ENCODE data around the gene SLC37A2. TPM values are rescaled to one million over a fixed set of nuclear protein-coding genes. Genes with fewer than 3 reads are reported as not detected.

The SLC37A2 gene
- total RNA-seq: 0.30 and 0.88 TPM in 2 replicates

GRCh38 chr11:125062931-125063428, at the start of gene SLC37A2:
SLC37A2 (plus strand) TSS chr11:125063305; CDS start chr11:125063368, 63 bp downstream.

GRCh38 chr11:125111343-125112207, 48.5 kb downstream of the SLC37A2 start, which contains the start of gene TMEM218:
TMEM218 (minus strand) TSS chr11:125111626; CDS start chr11:125102241, 9,385 bp downstream.

Other genes starting within 250 kb of the SLC37A2 start
- gene ROBO3, start 197.9 kb upstream of the SLC37A2 start, total RNA-seq: 6.2 and 7.7 TPM in 2 replicates
- gene ROBO4, start 165.4 kb upstream of the SLC37A2 start, total RNA-seq: 0.30 and 0.46 TPM in 2 replicates
- 0.09 TPM in 1 of 2 replicates, not detected in the other for gene HEPN1, start 144.1 kb upstream of the SLC37A2 start, total RNA-seq
- gene HEPACAM, start 127.3 kb upstream of the SLC37A2 start, total RNA-seq: not detected in 2 replicates
- 0.30 and 1.9 TPM in 2 replicates for gene CCDC15, start 109.1 kb upstream of the SLC37A2 start, total RNA-seq
- gene TMEM218, start 48.3 kb downstream of the SLC37A2 start, total RNA-seq: 22.4 and 28.2 TPM in 2 replicates
- 1.8 TPM in 2 replicates for gene PKNOX2, start 101.4 kb downstream of the SLC37A2 start, total RNA-seq

Data from smooth muscle cell of the umbilical artery (primary cell).